ENCODE data around the gene AXIN1.

The AXIN1 gene

GRCh38 chr16:293043-293775, 59.3 kb downstream of the AXIN1 start:
- TF ChIP-seq ZBTB7A (IDR thresholded peaks at IDR 0.05; ENCODE audit: low read depth) (no peak), CEBPB (IDR thresholded peaks at IDR 0.05) (no peak), YY1 (IDR thresholded peaks at IDR 0.05; ENCODE audit: low read depth) (no peak), EGR1 (IDR thresholded peaks at IDR 0.05) (no peak), RAD21 (IDR thresholded peaks at IDR 0.05; ENCODE audit: low read depth) (no peak), MAX (IDR thresholded peaks at IDR 0.05) (no peak), FOXM1 (IDR thresholded peaks at IDR 0.05; ENCODE audit: borderline replicate concordance, low read depth) (no peak), REST (IDR thresholded peaks at IDR 0.05; ENCODE audit: low read depth) (no peak), CREB1 (IDR thresholded peaks at IDR 0.05; ENCODE audit: low read depth) (no peak), TEAD4 (IDR thresholded peaks at IDR 0.05) (no peak), EP300 (IDR thresholded peaks at IDR 0.05; ENCODE audit: borderline replicate concordance) (no peak)
- TF ChIP-seq, protein P1, sequence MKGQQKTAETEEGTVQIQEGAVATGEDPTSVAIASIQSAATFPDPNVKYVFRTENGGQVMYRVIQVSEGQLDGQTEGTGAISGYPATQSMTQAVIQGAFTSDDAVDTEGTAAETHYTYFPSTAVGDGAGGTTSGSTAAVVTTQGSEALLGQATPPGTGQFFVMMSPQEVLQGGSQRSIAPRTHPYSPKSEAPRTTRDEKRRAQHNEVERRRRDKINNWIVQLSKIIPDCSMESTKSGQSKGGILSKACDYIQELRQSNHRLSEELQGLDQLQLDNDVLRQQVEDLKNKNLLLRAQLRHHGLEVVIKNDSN (IDR thresholded peaks at IDR 0.05) = no peak

DNA sequence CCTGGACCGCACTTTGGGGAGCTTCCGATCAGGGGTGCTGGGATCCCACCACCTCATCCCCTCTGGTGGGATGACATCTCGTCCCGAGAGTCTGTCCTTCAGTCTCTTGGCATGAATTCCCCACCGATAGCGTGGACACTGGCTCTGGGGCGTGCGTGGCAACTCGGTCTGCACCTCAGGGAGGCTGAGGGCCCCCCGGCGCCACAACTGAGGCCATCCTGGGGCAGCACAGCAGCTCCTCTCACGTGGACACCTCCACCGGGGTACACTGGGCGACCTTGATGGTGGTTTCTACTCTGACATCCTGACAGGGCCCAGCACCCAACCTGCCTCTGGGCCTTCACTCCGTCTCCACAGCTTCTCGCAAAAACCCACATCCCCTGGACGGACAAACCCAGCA, 61.0 kb downstream of the AXIN1 start:
- TF ChIP-seq YY1 (IDR thresholded peaks at IDR 0.05; ENCODE audit: low read depth) (no peak), REST (IDR thresholded peaks at IDR 0.05; ENCODE audit: low read depth) (no peak)
- TF ChIP-seq, protein P1 (IDR thresholded peaks at IDR 0.05) = no peak

DNA sequence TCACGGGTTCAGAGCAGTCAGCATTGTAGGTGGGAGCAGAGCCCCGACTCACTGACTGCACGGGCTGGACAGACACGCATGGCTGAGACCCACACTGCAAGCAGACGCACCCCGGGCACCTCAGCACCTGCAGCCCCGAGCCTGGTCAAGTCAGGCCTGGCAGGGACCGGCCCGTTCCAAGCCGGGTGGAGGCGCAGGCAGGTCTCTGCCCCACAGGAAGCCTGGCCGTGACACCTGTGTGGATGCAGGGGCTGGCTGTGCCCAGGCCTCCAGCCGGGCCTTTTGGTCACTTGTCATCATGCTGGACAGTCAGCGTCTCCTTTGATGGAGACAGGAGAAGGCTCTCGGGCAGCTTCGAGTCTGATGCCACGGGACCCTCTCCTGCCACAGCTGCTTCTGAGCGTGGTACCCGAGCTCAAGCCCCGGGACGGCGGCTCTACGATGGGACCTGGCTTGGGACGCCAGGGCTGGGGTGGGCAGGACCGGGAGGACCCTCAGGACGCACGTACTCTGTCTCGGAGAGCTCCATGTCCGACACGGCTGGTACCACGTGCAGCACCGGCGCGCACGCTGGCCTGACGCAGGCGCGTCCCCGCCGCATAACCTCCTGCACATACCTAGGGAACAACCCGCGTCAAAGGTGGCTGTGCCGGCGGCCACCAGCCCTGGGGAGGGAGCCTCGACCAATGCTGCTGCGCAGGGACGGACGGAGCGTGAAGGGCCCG, 61.7 kb downstream of the AXIN1 start:
- TF ChIP-seq REST (IDR thresholded peaks at IDR 0.05; ENCODE audit: low read depth) = no peak
- no peak for TF ChIP-seq TAF1 (IDR thresholded peaks at IDR 0.05; ENCODE audit: low read depth)
- TF ChIP-seq CEBPB (IDR thresholded peaks at IDR 0.05) = no peak
- no peak for TF ChIP-seq TEAD4 (IDR thresholded peaks at IDR 0.05)
- TF ChIP-seq YY1 (IDR thresholded peaks at IDR 0.05; ENCODE audit: low read depth) = no peak
- TF ChIP-seq FOXM1 (IDR thresholded peaks at IDR 0.05; ENCODE audit: borderline replicate concordance, low read depth) = no peak
- TF ChIP-seq MAX (IDR thresholded peaks at IDR 0.05) = no peak
- no peak for TF ChIP-seq CREB1 (IDR thresholded peaks at IDR 0.05; ENCODE audit: low read depth)
- TF ChIP-seq RAD21 (IDR thresholded peaks at IDR 0.05; ENCODE audit: low read depth) = no peak
- TF ChIP-seq EGR1 (IDR thresholded peaks at IDR 0.05) = no peak
- no peak for TF ChIP-seq EP300 (IDR thresholded peaks at IDR 0.05; ENCODE audit: borderline replicate concordance)
- no peak for TF ChIP-seq NFIC (IDR thresholded peaks at IDR 0.05)
- TF ChIP-seq, protein P1 (IDR thresholded peaks at IDR 0.05) = no peak
- TF ChIP-seq ZBTB7A (IDR thresholded peaks at IDR 0.05; ENCODE audit: low read depth) = no peak
- TF ChIP-seq TCF12 (IDR thresholded peaks at IDR 0.05; ENCODE audit: low read depth) = no peak

Measured in Ishikawa (cell line).